Fibroblast of skin of right quadriceps (primary cell): ENCODE data around the gene VAMP7.
"Not testable (repeated sequence)": the region's sequence is repeated elsewhere in the genome, so short reads cannot be mapped to it uniquely, and the experiment has no call there.

Source experiments
- DNase-seq: peaks from one replicate; pipeline ENCODE4 v3.0.0-alpha.2; 2013

Gene VAMP7

GRCh38 chrX:155923200-155923599 is 42.1 kb downstream of the VAMP7 start:
- no peak for DNase-seq

- not testable (repeated sequence) for DNase-seq
These were observed 49.9 kb downstream of the VAMP7 start for GRCh38 chrX:155930852-155931618.

- DNase-seq = no peak
These were observed 57.0 kb downstream of the VAMP7 start for GRCh38 chrX:155938132-155938531.

- no peak for DNase-seq
These were observed 68.0 kb downstream of the VAMP7 start for GRCh38 chrX:155949098-155949497.

GRCh38 chrX:155951237-155951789 is 70.2 kb downstream of the VAMP7 start:
- DNase-seq = no peak

GRCh38 chrX:155953055-155953454 is 71.9 kb downstream of the VAMP7 start:
- DNase-seq = no peak

GRCh38 chrX:155954793-155955192 is 73.6 kb downstream of the VAMP7 start:
- no peak for DNase-seq

- DNase-seq = no peak
These were observed 75.0 kb downstream of the VAMP7 start for GRCh38 chrX:155956099-155956498.

GRCh38 chrX:155956649-155957048 is 75.5 kb downstream of the VAMP7 start:
- DNase-seq = no peak

- no peak for DNase-seq
These were observed 76.7 kb downstream of the VAMP7 start for GRCh38 chrX:155957843-155958242.

GRCh38 chrX:155959018-155959587 is 78.0 kb downstream of the VAMP7 start:
- DNase-seq = no peak

- DNase-seq = no peak
These were observed 81.8 kb downstream of the VAMP7 start for GRCh38 chrX:155962906-155963305.

GRCh38 chrX:155966876-155967275 is 85.7 kb downstream of the VAMP7 start:
- no peak for DNase-seq

- no peak for DNase-seq
These were observed 86.6 kb downstream of the VAMP7 start for GRCh38 chrX:155967653-155968325.

GRCh38 chrX:155968326-155968661 is 87.1 kb downstream of the VAMP7 start:
- no peak for DNase-seq

GRCh38 chrX:155968791-155969190 is 87.6 kb downstream of the VAMP7 start:
- DNase-seq = no peak

GRCh38 chrX:155971658-155972057 is 90.5 kb downstream of the VAMP7 start:
- not testable (repeated sequence) for DNase-seq

- not testable (repeated sequence) for DNase-seq
These were observed 91.1 kb downstream of the VAMP7 start for GRCh38 chrX:155972241-155972640.

GRCh38 chrX:155983326-155983725 is 102.2 kb downstream of the VAMP7 start:
- DNase-seq = no peak

GRCh38 chrX:155985208-155985607 is 104.1 kb downstream of the VAMP7 start:
- DNase-seq = no peak

- DNase-seq = not testable (repeated sequence)
These were observed 105.8 kb downstream of the VAMP7 start for GRCh38 chrX:155986995-155987394.

GRCh38 chrX:155988859-155989258 is 107.7 kb downstream of the VAMP7 start:
- no peak for DNase-seq
